BJ (cell line): Measurements from ENCODE around the gene ADGRG3. TPM values are rescaled to one million over a fixed set of nuclear protein-coding genes. Genes with fewer than 3 reads are reported as not detected.

Source experiments
- CTCF ChIA-PET: fragments of 350-600 bp; formaldehyde crosslinking; extraction: SDS; loops from one replicate; lab custom pipeline; 2021; ENCODE audit warnings: antibody characterized with exemption, inconsistent platforms; lab: Yijun Ruan, JAX
- POLR2A ChIA-PET: fragments of 300-600 bp; sonication (Branson Sonifier 250); formaldehyde crosslinking; extraction: SDS; loops from one replicate; lab custom pipeline; 2021; ENCODE audit warnings: antibody characterized with exemption; lab: Charles Lee
- DNase-seq: peaks from one replicate; pipeline ENCODE4 v3.0.0-alpha.2; 2011; ENCODE audit warnings: low read depth
- H3K27me3 ChIP-seq: 2 replicates; pipeline ENCODE4 v1.6.0; 2011; ENCODE audit warnings: low read length; ENCODE audit not compliant: control insufficient read depth, insufficient read depth
- H3K36me3 ChIP-seq: 2 replicates; pipeline ENCODE4 v1.5.1; 2011; ENCODE audit warnings: low read length; ENCODE audit not compliant: control insufficient read depth, insufficient read depth
- H3K4me3 ChIP-seq: 2 replicates; pipeline ENCODE4 v1.5.1; 2011; ENCODE audit warnings: low read depth, mild to moderate bottlenecking, control low read depth, low read length
- polyA plus RNA-seq: library from polyadenylated mRNA; depleted of rRNA; stranded (reverse); fragments of >200 nt; gene quantifications from 2 replicates; pipeline ENCODE4 v1.2.3, GENCODE V29; 2011
- TF ChIP-seq, protein P1 (sequence below): IDR thresholded peaks from 2 replicates; pipeline ENCODE4 v1.5.1; 2011; ENCODE audit warnings: low read depth, mild to moderate bottlenecking, control low read depth, inconsistent platforms, low read length, moderate library complexity; ENCODE audit not compliant: insufficient read depth

ADGRG3 gene
- polyA plus RNA-seq, 1 experiment = not detected

DNA sequence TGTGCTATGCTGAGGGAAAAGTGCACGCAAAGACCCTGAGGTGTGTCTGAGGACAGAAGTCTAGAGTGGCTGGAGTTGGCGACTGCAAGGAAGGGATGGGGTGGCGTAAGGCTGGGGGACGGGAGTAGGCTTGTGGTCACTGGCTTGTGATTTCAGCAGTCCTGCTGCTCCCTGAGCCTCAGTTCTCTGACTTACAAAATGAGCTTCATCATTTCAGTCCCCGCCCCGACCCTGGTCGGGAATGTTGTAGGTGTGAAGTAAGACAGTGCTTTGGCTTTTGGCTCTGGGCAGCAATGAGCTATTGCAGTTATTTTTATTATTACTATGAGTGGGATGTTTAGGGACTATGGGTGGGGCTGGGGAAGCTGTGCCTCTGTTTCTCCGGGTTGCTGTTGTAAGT is 31.1 kb upstream of the ADGRG3 start:
- ChIA-PET POLR2A (no interaction called here), CTCF (interaction anchor here (1.0 to 6.9 kb wide), 6 partner anchors 9 to 61 kb away, joined by 4 to 63 read pairs (median 6); no protein-coding TSS in a partner anchor)
- DNase-seq = no peak
- Histone ChIP-seq H3K27me3 (peaks cover 5% of the 10 kb centered on the region), H3K36me3 (no peaks in the 10 kb centered on the region), H3K4me3 (no peak overlapping the region)
- TF ChIP-seq, protein P1, sequence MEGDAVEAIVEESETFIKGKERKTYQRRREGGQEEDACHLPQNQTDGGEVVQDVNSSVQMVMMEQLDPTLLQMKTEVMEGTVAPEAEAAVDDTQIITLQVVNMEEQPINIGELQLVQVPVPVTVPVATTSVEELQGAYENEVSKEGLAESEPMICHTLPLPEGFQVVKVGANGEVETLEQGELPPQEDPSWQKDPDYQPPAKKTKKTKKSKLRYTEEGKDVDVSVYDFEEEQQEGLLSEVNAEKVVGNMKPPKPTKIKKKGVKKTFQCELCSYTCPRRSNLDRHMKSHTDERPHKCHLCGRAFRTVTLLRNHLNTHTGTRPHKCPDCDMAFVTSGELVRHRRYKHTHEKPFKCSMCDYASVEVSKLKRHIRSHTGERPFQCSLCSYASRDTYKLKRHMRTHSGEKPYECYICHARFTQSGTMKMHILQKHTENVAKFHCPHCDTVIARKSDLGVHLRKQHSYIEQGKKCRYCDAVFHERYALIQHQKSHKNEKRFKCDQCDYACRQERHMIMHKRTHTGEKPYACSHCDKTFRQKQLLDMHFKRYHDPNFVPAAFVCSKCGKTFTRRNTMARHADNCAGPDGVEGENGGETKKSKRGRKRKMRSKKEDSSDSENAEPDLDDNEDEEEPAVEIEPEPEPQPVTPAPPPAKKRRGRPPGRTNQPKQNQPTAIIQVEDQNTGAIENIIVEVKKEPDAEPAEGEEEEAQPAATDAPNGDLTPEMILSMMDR = no peak

DNA sequence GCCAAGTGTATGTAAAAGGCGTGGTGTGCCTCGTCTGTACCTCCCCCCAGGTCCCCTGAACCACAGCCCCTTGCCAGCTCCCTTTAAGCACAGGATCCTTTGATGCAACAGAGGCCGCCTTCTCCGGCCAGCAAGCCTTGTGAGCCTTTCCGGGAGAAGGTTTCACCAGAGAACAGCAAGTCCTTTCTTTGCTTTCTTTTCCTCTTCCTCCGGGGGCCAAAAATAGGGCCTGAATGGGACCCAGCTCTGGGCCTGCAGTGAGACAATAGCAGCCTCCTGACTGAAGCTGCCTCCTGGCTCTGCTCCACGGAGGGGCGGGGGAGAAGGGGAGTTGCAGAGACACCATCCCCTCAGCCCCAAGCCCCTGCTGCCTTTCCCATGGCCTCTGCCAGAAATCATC is 30.7 kb upstream of the ADGRG3 start:
- DNase-seq = no peak
- Histone ChIP-seq H3K27me3 (peaks cover 5% of the 10 kb centered on the region), H3K4me3 (no peak overlapping the region), H3K36me3 (no peaks in the 10 kb centered on the region)
- TF ChIP-seq, protein P1 = no peak
- CTCF ChIA-PET = interaction anchor here (1.0 to 6.9 kb wide), 6 partner anchors 8 to 61 kb away, joined by 4 to 63 read pairs (median 6); no protein-coding TSS in a partner anchor
- POLR2A ChIA-PET = no interaction called here

DNA sequence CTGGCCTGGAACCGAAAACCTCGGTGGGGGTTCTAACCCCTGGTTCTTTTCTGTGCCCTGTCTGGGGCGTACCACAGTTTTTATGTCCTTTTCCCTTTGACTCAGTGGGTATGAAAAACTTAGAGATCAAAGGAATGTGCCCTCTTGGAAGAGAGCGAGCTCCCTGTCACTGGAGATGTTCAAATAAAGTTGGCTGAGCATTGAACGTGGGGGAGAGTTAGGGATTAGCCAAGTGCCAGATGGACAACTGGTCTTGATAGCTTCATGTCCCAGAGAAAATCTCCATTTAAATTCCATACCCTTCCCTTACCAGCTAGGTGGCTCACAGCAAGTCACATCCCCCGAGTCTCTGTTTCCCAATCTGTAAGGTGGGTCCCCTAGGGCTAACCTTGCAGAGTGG is 30.1 kb upstream of the ADGRG3 start:
- CTCF ChIA-PET = interaction anchor here (1.0 to 6.9 kb wide), 6 partner anchors 8 to 62 kb away, joined by 4 to 63 read pairs (median 6); no protein-coding TSS in a partner anchor
- DNase-seq = no peak
- Histone ChIP-seq H3K36me3 (no peaks in the 10 kb centered on the region), H3K4me3 (no peak overlapping the region), H3K27me3 (peaks cover 5% of the 10 kb centered on the region)
- TF ChIP-seq, protein P1 = no peak
- POLR2A ChIA-PET = no interaction called here

DNA sequence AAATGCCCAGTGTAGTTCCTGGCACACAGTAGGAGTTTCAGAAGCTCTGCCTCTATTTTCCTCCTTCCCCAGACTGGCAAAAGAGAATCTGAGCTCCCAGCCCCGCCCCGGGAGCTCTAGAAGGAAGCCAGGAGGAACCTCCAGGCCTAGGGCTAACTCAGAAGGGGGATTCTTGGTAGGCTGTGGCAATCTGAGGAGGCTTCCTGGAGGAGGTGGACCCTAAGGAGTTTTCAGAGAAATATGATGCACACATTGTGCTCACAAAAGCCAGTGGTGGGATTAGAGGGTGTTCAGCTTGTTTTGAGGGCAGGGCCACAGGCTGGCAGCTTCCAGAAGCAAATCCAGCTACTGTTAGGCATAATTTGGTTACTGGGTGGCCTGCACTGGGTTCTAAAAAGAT is 29.7 kb upstream of the ADGRG3 start:
- POLR2A ChIA-PET = no interaction called here
- H3K27me3 ChIP-seq = peaks cover 5% of the 10 kb centered on the region
- CTCF ChIA-PET = interaction anchor here (1.2 to 6.9 kb wide), 6 partner anchors 10 to 62 kb away, joined by 3 to 63 read pairs (median 6); no protein-coding TSS in a partner anchor
- DNase-seq = no peak
- TF ChIP-seq, protein P1 = no peak
- H3K4me3 ChIP-seq = no peak overlapping the region
- no peaks in the 10 kb centered on the region for H3K36me3 ChIP-seq

DNA sequence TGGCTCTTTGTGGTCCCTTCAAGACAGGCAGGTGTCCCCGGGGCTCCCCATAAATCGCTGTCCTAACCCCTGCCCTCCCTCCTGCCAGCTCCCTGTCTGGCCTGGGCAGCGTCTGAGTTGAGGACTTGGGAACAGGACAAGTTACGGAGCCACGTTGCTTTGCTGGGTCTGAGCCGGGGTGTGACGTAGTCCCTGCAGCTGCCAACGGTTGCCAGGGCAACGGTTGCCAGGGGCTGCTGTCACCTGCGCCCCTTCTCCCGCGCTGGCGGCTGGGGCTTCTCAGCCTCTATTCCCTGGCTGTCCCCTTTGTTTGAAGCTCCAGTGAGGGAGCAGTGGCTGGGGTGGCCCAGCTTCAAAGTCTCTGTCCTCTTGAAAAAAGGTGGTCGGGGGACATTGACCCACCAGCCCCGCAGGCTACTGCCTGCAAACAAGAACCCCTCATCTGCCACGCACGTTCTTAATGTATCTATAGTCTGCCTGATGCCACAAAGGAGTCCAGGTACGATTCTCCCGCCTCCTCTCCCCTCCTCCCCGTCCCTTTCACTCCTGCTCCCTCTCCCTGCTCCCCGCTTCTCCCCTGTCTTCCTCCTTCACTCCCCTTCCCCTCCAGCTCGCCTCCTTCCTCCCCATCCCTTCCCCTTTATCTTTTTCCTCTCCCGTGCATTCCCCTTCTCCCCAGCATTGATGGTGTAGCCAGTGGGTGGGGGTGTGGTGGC is 28.8 kb upstream of the ADGRG3 start:
- no peaks in the 10 kb centered on the region for H3K36me3 ChIP-seq
- CTCF ChIA-PET = interaction anchor here (0.6 to 1.7 kb wide), 5 partner anchors 9 to 63 kb away, joined by 3 to 9 read pairs (median 4); no protein-coding TSS in a partner anchor
- DNase-seq = no peak

More for the DNA sequence above, 28.8 kb upstream of the ADGRG3 start:
- POLR2A ChIA-PET = no interaction called here
- Histone ChIP-seq H3K4me3 (no peak overlapping the region), H3K27me3 (peaks cover 5% of the 10 kb centered on the region)
- TF ChIP-seq, protein P1 = no peak
